ENCODE results near the gene SLC22A15. TPM values are rescaled to one million over a fixed set of nuclear protein-coding genes. Genes with fewer than 3 reads are reported as not detected.

Gene SLC22A15
- 1.8 and 2.5 TPM in 2 replicates for polyA plus RNA-seq (2011; rRNA removed)
- polyA plus RNA-seq (2012; cell fraction: cytosol; rRNA removed) = 0.33 and 0.49 TPM in 2 replicates
- 0.71 and 1.5 TPM in 2 replicates for polyA plus RNA-seq (2012; cell fraction: nucleus; rRNA removed)
- 0.54 to 0.81 TPM (median 0.74 TPM) in 3 replicates for polyA plus RNA-seq (2017; fragmentation: RNase III; extraction: RNeasy Plus Mini Kit Qiagen cat#74134 plus additional on column Dnase treatment)
- polyA minus RNA-seq (2011; rRNA and poly(A)+ RNA removed) = 2.3 and 3.7 TPM in 2 replicates

DNA sequence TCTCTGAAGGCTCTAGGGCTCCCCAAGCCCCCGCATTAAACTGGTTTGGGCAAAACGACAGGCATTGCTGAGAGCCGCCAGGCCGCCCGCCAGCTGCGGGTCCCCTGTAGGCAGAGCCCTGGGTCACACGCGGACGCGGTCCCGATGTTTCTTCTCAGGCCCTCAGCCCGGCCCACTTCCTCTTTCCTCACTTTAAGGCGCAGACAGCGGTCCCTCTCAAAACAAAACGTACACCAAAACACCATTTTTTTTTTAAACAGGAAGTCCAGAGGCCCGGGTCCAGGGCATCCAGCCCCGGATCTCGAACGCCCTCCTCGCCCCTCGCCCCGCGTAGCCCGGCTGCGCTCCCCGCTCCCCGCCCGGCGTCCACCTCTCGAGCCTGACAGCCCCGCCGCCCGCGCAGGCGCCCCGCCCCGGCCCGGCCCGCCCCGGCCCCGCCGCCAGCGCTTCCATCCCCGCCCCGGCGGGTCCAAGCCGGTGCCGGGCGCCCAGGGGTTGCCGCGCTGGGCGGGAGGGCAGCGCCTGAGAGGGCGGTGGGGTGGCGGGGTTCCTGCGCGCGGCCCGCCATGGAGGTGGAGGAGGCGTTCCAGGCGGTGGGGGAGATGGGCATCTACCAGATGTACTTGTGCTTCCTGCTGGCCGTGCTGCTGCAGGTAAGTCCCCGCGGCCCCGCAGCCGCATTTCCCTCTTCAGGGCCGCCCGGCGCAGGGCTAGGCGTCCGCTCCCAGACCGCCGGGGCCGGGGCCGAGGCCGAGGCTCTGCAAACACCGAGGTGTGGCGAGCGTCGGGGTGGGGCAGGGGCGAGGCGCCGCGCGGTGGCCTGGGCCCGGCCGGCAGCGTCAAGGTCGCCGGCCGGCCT is at the start of gene SLC22A15:
SLC22A15 (plus strand) TSS at position 452 of the 859 bp plus-strand sequence; CDS start at position 567, 115 bp downstream.
- FAIRE-seq (no peak), ATAC-seq (peak; percentile 82 to 87), DNase-seq (ENCODE audit: low read depth in 1 of 2, low spot score in 1 of 2) (peak; percentile 15 to 44)
- H3K9me3 ChIP-seq = no peaks in the 10 kb centered on the region
- peak within 1 kb of the TSS; percentile 85 to 93 for H3K27ac ChIP-seq
- POLR2A ChIA-PET = no interaction called here
- peaks cover 13% of the 10 kb centered on the region; the same call in 2 of the 3 replicates for H3K4me1 ChIP-seq
- CTCF ChIA-PET = no interaction called here
- H3K4me3 ChIP-seq = peak within 1 kb of the TSS; percentile 88
- TF ChIP-seq MAFK (IDR thresholded peaks at IDR 0.05; ENCODE audit: partially characterized antibody) = peak; percentile 45
- TF ChIP-seq EHMT2 (IDR thresholded peaks at IDR 0.05; ENCODE audit: low read depth) = no peak
- peak within 1 kb of the TSS; percentile 74 for H3K4me2 ChIP-seq
- 2% methylated on average over 13 of the region's 91 CpGs for WGBS (ENCODE audit: missing lambda C conversion rate)

DNA sequence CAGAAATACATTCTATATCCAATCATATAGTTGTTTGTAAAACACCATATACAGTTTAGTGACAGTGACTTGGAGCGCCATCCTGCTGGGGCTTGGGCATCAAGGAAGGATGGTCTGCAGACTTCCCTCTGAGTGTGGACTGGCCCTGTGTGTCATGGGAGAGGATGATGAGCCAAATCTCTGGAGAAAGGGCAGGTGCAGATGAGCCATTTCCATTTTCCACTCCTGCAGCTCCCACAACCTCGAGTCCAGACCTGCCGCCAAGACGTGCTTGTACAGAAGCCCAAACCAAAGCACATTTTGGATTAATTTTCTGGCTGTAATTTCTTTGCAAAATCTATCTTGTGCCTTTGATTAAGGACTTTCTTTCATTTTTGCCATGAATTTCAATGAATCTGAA is 48.3 kb upstream of the SLC22A15 start:
- no peaks in the 10 kb centered on the region for H3K4me1 ChIP-seq
- FAIRE-seq = no peak
- no peak for TF ChIP-seq ZC3H11A (IDR thresholded peaks at IDR 0.05)
- TF ChIP-seq RNF2 (IDR thresholded peaks at IDR 0.05; ENCODE audit: borderline replicate concordance, low read depth) = no peak
- TF ChIP-seq HOXB5 (CRISPR knock-in tag; IDR thresholded peaks at IDR 0.05) = no peak
- TF ChIP-seq, protein P1, sequence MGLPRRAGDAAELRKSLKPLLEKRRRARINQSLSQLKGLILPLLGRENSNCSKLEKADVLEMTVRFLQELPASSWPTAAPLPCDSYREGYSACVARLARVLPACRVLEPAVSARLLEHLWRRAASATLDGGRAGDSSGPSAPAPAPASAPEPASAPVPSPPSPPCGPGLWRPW (IDR thresholded peaks at IDR 0.05) = no peak
- TF ChIP-seq RCOR1 (IDR thresholded peaks at IDR 0.05; ENCODE audit: low read depth, low read length) = no peak
- TF ChIP-seq POLR2AphosphoS2 (conservative IDR thresholded peaks at IDR 0.05; ENCODE audit: low read length) = no peak
- TF ChIP-seq, protein P2, sequence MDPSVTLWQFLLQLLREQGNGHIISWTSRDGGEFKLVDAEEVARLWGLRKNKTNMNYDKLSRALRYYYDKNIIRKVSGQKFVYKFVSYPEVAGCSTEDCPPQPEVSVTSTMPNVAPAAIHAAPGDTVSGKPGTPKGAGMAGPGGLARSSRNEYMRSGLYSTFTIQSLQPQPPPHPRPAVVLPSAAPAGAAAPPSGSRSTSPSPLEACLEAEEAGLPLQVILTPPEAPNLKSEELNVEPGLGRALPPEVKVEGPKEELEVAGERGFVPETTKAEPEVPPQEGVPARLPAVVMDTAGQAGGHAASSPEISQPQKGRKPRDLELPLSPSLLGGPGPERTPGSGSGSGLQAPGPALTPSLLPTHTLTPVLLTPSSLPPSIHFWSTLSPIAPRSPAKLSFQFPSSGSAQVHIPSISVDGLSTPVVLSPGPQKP (IDR thresholded peaks at IDR 0.05; ENCODE audit: low read depth, low read length) = no peak
- no peak for TF ChIP-seq ZFP36 (IDR thresholded peaks at IDR 0.05; ENCODE audit: borderline replicate concordance, partially characterized antibody)
- TF ChIP-seq CEBPB (IDR thresholded peaks at IDR 0.05) = no peak
- TF ChIP-seq EHF (CRISPR knock-in tag; IDR thresholded peaks at IDR 0.05) = no peak
- TF ChIP-seq CHD4 (IDR thresholded peaks at IDR 0.05; ENCODE audit: borderline replicate concordance) = no peak
- TF ChIP-seq CHD2 (IDR thresholded peaks at IDR 0.05; ENCODE audit: low read length, partially characterized antibody) = no peak
- TF ChIP-seq ESRRA (IDR thresholded peaks at IDR 0.05; ENCODE audit: borderline replicate concordance, low read length) = no peak
- H3K4me3 ChIP-seq = no peak overlapping the region
- POLR2A ChIA-PET = no interaction called here
- H3K27ac ChIP-seq = no peak overlapping the region
- CTCF ChIA-PET = no interaction called here
- H3K9me3 ChIP-seq = no peaks in the 10 kb centered on the region
- WGBS (ENCODE audit: missing lambda C conversion rate) = 71% methylated on average over 4 of the region's 4 CpGs
- H3K4me2 ChIP-seq = no peak overlapping the region
- no peak for DNase-seq (ENCODE audit: low read depth in 1 of 2, low spot score in 1 of 2)
- ATAC-seq = no peak

DNA sequence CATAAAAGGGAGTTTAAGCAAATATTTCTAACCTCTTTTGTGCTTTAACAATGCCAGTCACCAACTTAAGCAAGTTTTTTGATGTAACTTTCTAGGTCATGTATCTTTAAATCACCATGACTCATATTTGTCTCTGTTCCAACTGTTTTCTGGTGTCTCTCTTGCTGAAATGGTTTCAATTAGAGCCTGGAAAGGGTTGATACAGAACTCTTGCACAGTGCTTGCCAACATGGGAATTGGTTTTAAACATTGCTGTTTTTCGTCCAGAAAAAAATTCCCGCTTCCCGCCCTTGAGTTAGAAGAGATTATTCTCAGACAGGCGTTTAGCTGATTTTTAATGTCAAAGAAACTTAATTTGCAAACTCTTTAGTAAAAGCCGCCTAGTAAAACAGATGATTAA is 46.4 kb upstream of the SLC22A15 start:
- Histone ChIP-seq H3K4me3 (no peak overlapping the region), H3K4me2 (no peak overlapping the region), H3K9me3 (no peaks in the 10 kb centered on the region), H3K4me1 (no peaks in the 10 kb centered on the region), H3K27ac (no peak overlapping the region)
- FAIRE-seq = no peak
- 75% methylated on average over 5 of the region's 5 CpGs for WGBS (ENCODE audit: missing lambda C conversion rate)
- ChIA-PET CTCF (no interaction called here), POLR2A (no interaction called here)
- no peak for ATAC-seq
- no peak for DNase-seq (ENCODE audit: low read depth in 1 of 2, low spot score in 1 of 2)
- TF ChIP-seq CEBPB (IDR thresholded peaks at IDR 0.05) (no peak), POLR2AphosphoS2 (conservative IDR thresholded peaks at IDR 0.05; ENCODE audit: low read length) (no peak), BHLHE40 (IDR thresholded peaks at IDR 0.05; ENCODE audit: low read depth, low read length) (no peak), RAD21 (conservative IDR thresholded peaks at IDR 0.05 in 1 of 2, IDR thresholded peaks at IDR 0.05 in 1 of 2) (no peak), HEYL (CRISPR knock-in tag; IDR thresholded peaks at IDR 0.05) (no peak), FOXS1 (CRISPR knock-in tag; IDR thresholded peaks at IDR 0.05) (no peak), ZFP36 (IDR thresholded peaks at IDR 0.05; ENCODE audit: borderline replicate concordance, partially characterized antibody) (no peak)
- TF ChIP-seq, protein P3, sequence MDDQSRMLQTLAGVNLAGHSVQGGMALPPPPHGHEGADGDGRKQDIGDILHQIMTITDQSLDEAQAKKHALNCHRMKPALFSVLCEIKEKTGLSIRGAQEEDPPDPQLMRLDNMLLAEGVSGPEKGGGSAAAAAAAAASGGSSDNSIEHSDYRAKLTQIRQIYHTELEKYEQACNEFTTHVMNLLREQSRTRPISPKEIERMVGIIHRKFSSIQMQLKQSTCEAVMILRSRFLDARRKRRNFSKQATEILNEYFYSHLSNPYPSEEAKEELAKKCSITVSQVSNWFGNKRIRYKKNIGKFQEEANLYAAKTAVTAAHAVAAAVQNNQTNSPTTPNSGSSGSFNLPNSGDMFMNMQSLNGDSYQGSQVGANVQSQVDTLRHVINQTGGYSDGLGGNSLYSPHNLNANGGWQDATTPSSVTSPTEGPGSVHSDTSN (IDR thresholded peaks at IDR 0.05) = no peak
- TF ChIP-seq, protein P4, sequence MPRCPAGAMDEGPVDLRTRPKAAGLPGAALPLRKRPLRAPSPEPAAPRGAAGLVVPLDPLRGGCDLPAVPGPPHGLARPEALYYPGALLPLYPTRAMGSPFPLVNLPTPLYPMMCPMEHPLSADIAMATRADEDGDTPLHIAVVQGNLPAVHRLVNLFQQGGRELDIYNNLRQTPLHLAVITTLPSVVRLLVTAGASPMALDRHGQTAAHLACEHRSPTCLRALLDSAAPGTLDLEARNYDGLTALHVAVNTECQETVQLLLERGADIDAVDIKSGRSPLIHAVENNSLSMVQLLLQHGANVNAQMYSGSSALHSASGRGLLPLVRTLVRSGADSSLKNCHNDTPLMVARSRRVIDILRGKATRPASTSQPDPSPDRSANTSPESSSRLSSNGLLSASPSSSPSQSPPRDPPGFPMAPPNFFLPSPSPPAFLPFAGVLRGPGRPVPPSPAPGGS (IDR thresholded peaks at IDR 0.05) = no peak

All from A549 (cell line).